ENCODE results near the gene SHPK. TPM values are rescaled to one million over a fixed set of nuclear protein-coding genes. Genes with fewer than 3 reads are reported as not detected.
A peak's percentile ranks its signal among the peaks of the same experiment; 100 is the strongest.

SHPK gene
- total and polyA plus RNA-seq, 5 donors from 2014 or later, result 6.1 to 8.5 (median 6.9) TPM

- Mint-ChIP-seq H3K36me3 (peaks cover 4% of the 10 kb centered on the region), H3K9me3 (peaks cover 0 to 1% (median 0%) of the 10 kb centered on the region in 7 donors), H3K27me3 (no peaks in the 10 kb centered on the region), H3K27ac (no peak overlapping the region), H3K4me1 (peaks cover 0 to 5% (median 2%) of the 10 kb centered on the region in 4 donors), H3K4me3 (no peak overlapping the region)
- no peak overlapping the region for H3K4me3 ChIP-seq (ENCODE audit: low read depth, low read length)
- H3K4me1 ChIP-seq (ENCODE audit: control insufficient read depth, insufficient read depth, low read length, poor library complexity, severe bottlenecking), result no peaks in the 10 kb centered on the region
- H3K36me3 ChIP-seq (ENCODE audit: control insufficient read depth, insufficient read depth, low read length), result no peaks in the 10 kb centered on the region
- no peak overlapping the region for H3K27ac ChIP-seq (ENCODE audit: insufficient read depth, low read length, poor library complexity, severe bottlenecking)
- DNase-seq (no peak), ATAC-seq (ENCODE audit: low read depth in 2 of 2) (no peak)
- H3K9me3 ChIP-seq (ENCODE audit: control insufficient read depth in 2 of 2, low read length in 2 of 2), result no peaks in the 10 kb centered on the region
- no peaks in the 10 kb centered on the region for H3K27me3 ChIP-seq (ENCODE audit: control insufficient read depth, insufficient read depth, low read length)
Measured at GRCh38 chr17:3647251-3647650, 11.2 kb upstream of the SHPK start.

- DNase-seq, result no peak
- H3K4me1 Mint-ChIP-seq, result peaks cover under 1 to 5% (median 3%) of the 10 kb centered on the region in 4 donors
- H3K36me3 Mint-ChIP-seq, result peaks cover 4% of the 10 kb centered on the region
- peaks cover 4% of the 10 kb centered on the region for H3K36me3 ChIP-seq (ENCODE audit: control insufficient read depth, insufficient read depth, low read length)
- no peak overlapping the region for H3K27ac ChIP-seq (ENCODE audit: insufficient read depth, low read length, poor library complexity, severe bottlenecking)
- H3K27me3 Mint-ChIP-seq, result no peaks in the 10 kb centered on the region
- H3K27ac Mint-ChIP-seq, result peak overlapping the region in 1 of 3 donors; percentile 62
- no peaks in the 10 kb centered on the region for H3K9me3 ChIP-seq (ENCODE audit: control insufficient read depth in 2 of 2, low read length in 2 of 2)
- no peak overlapping the region for H3K4me3 ChIP-seq (ENCODE audit: low read depth, low read length)
- H3K9me3 Mint-ChIP-seq, result peaks cover 0 to 1% (median 0%) of the 10 kb centered on the region in 7 donors
- no peak overlapping the region for H3K4me3 Mint-ChIP-seq
- no peaks in the 10 kb centered on the region for H3K4me1 ChIP-seq (ENCODE audit: control insufficient read depth, insufficient read depth, low read length, poor library complexity, severe bottlenecking)
- no peak for ATAC-seq (ENCODE audit: low read depth in 2 of 2)
- no peaks in the 10 kb centered on the region for H3K27me3 ChIP-seq (ENCODE audit: control insufficient read depth, insufficient read depth, low read length)
Measured at GRCh38 chr17:3645310-3645709, 9.3 kb upstream of the SHPK start.

- ATAC-seq (ENCODE audit: low read depth in 2 of 2), result no peak
- Mint-ChIP-seq H3K36me3 (peaks cover 10% of the 10 kb centered on the region), H3K4me3 (no peak overlapping the region), H3K4me1 (peaks cover 7 to 12% (median 9%) of the 10 kb centered on the region in 4 donors), H3K9me3 (peaks cover 0 to 1% (median 0%) of the 10 kb centered on the region in 7 donors), H3K27ac (no peak overlapping the region), H3K27me3 (no peaks in the 10 kb centered on the region)
- no peak overlapping the region for H3K27ac ChIP-seq (ENCODE audit: insufficient read depth, low read length, poor library complexity, severe bottlenecking)
- no peak for DNase-seq
- no peaks in the 10 kb centered on the region for H3K4me1 ChIP-seq (ENCODE audit: control insufficient read depth, insufficient read depth, low read length, poor library complexity, severe bottlenecking)
- peaks cover 4% of the 10 kb centered on the region for H3K36me3 ChIP-seq (ENCODE audit: control insufficient read depth, insufficient read depth, low read length)
- no peak overlapping the region for H3K4me3 ChIP-seq (ENCODE audit: low read depth, low read length)
- no peaks in the 10 kb centered on the region for H3K27me3 ChIP-seq (ENCODE audit: control insufficient read depth, insufficient read depth, low read length)
- no peaks in the 10 kb centered on the region for H3K9me3 ChIP-seq (ENCODE audit: control insufficient read depth in 2 of 2, low read length in 2 of 2)
Measured at GRCh38 chr17:3643889-3644349, 7.9 kb upstream of the SHPK start.

GRCh38 chr17:3641717-3642486 lies 5.9 kb upstream of the SHPK start:
- peaks cover 4% of the 10 kb centered on the region for H3K36me3 ChIP-seq (ENCODE audit: control insufficient read depth, insufficient read depth, low read length)
- Mint-ChIP-seq H3K27ac (no peak overlapping the region), H3K9me3 (peaks cover 0 to 1% (median 0%) of the 10 kb centered on the region in 7 donors)

GRCh38 chr17:3641014-3641413 lies 5.0 kb upstream of the SHPK start:
- Mint-ChIP-seq H3K27me3 (no peaks in the 10 kb centered on the region), H3K9me3 (peaks cover 0 to 1% (median 0%) of the 10 kb centered on the region in 7 donors), H3K4me3 (no peak overlapping the region), H3K36me3 (peaks cover 6% of the 10 kb centered on the region), H3K27ac (no peak overlapping the region), H3K4me1 (peaks cover 7 to 26% (median 19%) of the 10 kb centered on the region in 4 donors)
- Histone ChIP-seq H3K9me3 (ENCODE audit: control insufficient read depth in 2 of 2, low read length in 2 of 2) (no peaks in the 10 kb centered on the region), H3K27ac (ENCODE audit: insufficient read depth, low read length, poor library complexity, severe bottlenecking) (no peak overlapping the region), H3K36me3 (ENCODE audit: control insufficient read depth, insufficient read depth, low read length) (peaks cover 4% of the 10 kb centered on the region), H3K4me3 (ENCODE audit: low read depth, low read length) (no peak overlapping the region), H3K4me1 (ENCODE audit: control insufficient read depth, insufficient read depth, low read length, poor library complexity, severe bottlenecking) (peaks cover 5% of the 10 kb centered on the region), H3K27me3 (ENCODE audit: control insufficient read depth, insufficient read depth, low read length) (no peaks in the 10 kb centered on the region)
- DNase-seq, result no peak
- ATAC-seq (ENCODE audit: low read depth in 2 of 2), result no peak

More at GRCh38 chr17:3641717-3642486, 5.9 kb upstream of the SHPK start:
- Mint-ChIP-seq H3K36me3 (peaks cover 6% of the 10 kb centered on the region), H3K27me3 (no peaks in the 10 kb centered on the region), H3K4me3 (no peak overlapping the region), H3K4me1 (peaks cover 7 to 23% (median 17%) of the 10 kb centered on the region in 4 donors)
- Histone ChIP-seq H3K4me3 (ENCODE audit: low read depth, low read length) (no peak overlapping the region), H3K4me1 (ENCODE audit: control insufficient read depth, insufficient read depth, low read length, poor library complexity, severe bottlenecking) (peaks cover 4% of the 10 kb centered on the region), H3K9me3 (ENCODE audit: control insufficient read depth in 2 of 2, low read length in 2 of 2) (no peaks in the 10 kb centered on the region), H3K27ac (ENCODE audit: insufficient read depth, low read length, poor library complexity, severe bottlenecking) (no peak overlapping the region), H3K27me3 (ENCODE audit: control insufficient read depth, insufficient read depth, low read length) (no peaks in the 10 kb centered on the region)
- no peak for DNase-seq
- ATAC-seq (ENCODE audit: low read depth in 2 of 2), result no peak

DNA sequence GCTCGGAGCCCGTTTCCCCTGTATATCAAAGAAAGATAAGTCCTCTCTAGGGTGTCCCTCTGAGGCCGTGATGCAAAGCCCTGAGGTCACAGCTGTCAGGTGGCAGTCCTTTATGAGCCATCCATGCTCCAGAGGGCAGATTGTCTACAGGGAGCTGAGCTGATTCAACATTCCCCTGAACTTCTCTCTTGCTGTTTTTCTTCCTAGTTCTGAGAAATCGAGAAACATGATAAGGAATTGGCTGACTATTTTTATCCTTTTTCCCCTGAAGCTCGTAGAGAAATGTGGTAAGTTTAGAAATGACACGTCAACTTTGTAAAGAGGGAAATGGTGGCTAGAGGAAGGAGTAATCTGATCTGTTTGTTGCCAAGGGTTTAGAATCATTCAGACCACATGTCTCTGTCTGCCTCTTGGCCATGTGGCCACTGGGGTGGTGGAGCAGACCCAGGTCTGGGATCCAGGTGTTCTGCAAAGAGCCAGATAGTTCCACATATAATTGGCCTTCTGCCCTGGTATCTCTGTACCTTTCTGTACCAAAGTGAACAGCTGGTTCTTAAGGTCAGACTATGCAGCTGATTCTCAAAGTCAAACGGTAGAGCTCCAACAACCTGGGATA lies 4.0 kb upstream of the SHPK start:
- ATAC-seq (ENCODE audit: low read depth in 2 of 2), result no peak
- Histone ChIP-seq H3K27ac (ENCODE audit: insufficient read depth, low read length, poor library complexity, severe bottlenecking) (no peak overlapping the region), H3K4me1 (ENCODE audit: control insufficient read depth, insufficient read depth, low read length, poor library complexity, severe bottlenecking) (peaks cover 12% of the 10 kb centered on the region), H3K36me3 (ENCODE audit: control insufficient read depth, insufficient read depth, low read length) (peaks cover 4% of the 10 kb centered on the region), H3K4me3 (ENCODE audit: low read depth, low read length) (no peak overlapping the region), H3K9me3 (ENCODE audit: control insufficient read depth in 2 of 2, low read length in 2 of 2) (no peaks in the 10 kb centered on the region), H3K27me3 (ENCODE audit: control insufficient read depth, insufficient read depth, low read length) (no peaks in the 10 kb centered on the region)
- no peaks in the 10 kb centered on the region for H3K27me3 Mint-ChIP-seq
- peak overlapping the region in 3 of 4 donors; percentile 71 to 87 (median 82) for H3K4me3 Mint-ChIP-seq
- no peaks in the 10 kb centered on the region for H3K9me3 Mint-ChIP-seq
- peak in 1 of 3 donors; percentile 50 for DNase-seq
- peak overlapping the region in 2 of 3 donors; percentile 12 to 53 for H3K27ac Mint-ChIP-seq
- H3K36me3 Mint-ChIP-seq, result peaks cover 6% of the 10 kb centered on the region
- H3K4me1 Mint-ChIP-seq, result peaks cover 7 to 30% (median 21%) of the 10 kb centered on the region in 4 donors

DNA sequence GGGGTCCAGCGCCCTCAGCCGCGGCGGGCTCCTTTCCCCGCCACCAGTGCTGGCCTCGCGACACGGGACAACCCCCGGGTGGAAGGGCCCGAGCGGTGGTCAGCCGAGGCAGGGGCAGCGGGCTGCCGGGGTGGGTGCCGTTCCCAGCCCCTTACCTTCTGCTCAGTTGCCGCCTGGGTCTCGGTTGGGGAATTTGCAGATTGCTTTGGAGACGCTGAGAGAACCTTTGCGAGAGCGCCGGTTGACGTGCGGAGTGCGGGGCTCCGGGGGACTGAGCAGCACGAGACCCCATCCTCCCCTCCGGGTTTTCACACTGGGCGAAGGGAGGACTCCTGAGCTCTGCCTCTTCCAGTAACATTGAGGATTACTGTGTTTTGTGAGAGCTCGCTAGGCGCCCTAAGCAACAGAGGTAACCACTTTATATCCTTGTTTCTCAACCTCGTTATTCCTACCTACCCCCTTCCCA lies 891 bp upstream of the SHPK start:
- ATAC-seq (ENCODE audit: low read depth in 2 of 2) (no peak), DNase-seq (no peak)
- Histone ChIP-seq H3K9me3 (ENCODE audit: control insufficient read depth in 2 of 2, low read length in 2 of 2) (no peaks in the 10 kb centered on the region), H3K36me3 (ENCODE audit: control insufficient read depth, insufficient read depth, low read length) (peaks cover 4% of the 10 kb centered on the region), H3K4me1 (ENCODE audit: control insufficient read depth, insufficient read depth, low read length, poor library complexity, severe bottlenecking) (peaks cover 16% of the 10 kb centered on the region), H3K27ac (ENCODE audit: insufficient read depth, low read length, poor library complexity, severe bottlenecking) (peak overlapping the region; percentile 97), H3K4me3 (ENCODE audit: low read depth, low read length) (peak overlapping the region; percentile 66), H3K27me3 (ENCODE audit: control insufficient read depth, insufficient read depth, low read length) (no peaks in the 10 kb centered on the region)
- H3K4me3 Mint-ChIP-seq, result peak overlapping the region; percentile 89 to 96 (median 93)
- H3K27me3 Mint-ChIP-seq, result no peaks in the 10 kb centered on the region
- peaks cover 7 to 46% (median 24%) of the 10 kb centered on the region in 4 donors for H3K4me1 Mint-ChIP-seq
- no peaks in the 10 kb centered on the region for H3K9me3 Mint-ChIP-seq
- peaks cover 12% of the 10 kb centered on the region for H3K36me3 Mint-ChIP-seq
- H3K27ac Mint-ChIP-seq, result peak overlapping the region; percentile 46 to 96 (median 71)

Measured in CD4-positive, CD25-positive, alpha-beta regulatory T cell (primary cell).